Measurements from ENCODE around the gene BMP8B. TPM values are rescaled to one million over a fixed set of nuclear protein-coding genes. Genes with fewer than 3 reads are reported as not detected.

Gene BMP8B
- total and polyA plus RNA-seq, 2 donors (not counting 1 experiment from before 2014, with no cell fraction given), result 1.5 to 2.3 TPM

- H3K4me2 ChIP-seq (replicated peaks; ENCODE audit: low read depth, low read length, poor library complexity, severe bottlenecking), result no peak overlapping the region
- no peak overlapping the region for H2AFZ ChIP-seq (ENCODE audit: insufficient read depth, low read depth, low read length, poor library complexity, severe bottlenecking)
- DNase-seq (no peak), ATAC-seq (ENCODE audit: low read depth) (no peak)
- H4K20me1 ChIP-seq (ENCODE audit: control insufficient read depth, insufficient read depth, low read length, poor library complexity, severe bottlenecking), result no peaks in the 10 kb centered on the region
- H3K4me1 ChIP-seq (ENCODE audit: control insufficient read depth in 2 of 2, insufficient read depth in 2 of 2, low read length in 2 of 2), result no peaks in the 10 kb centered on the region
- Mint-ChIP-seq H3K9me3 (ENCODE audit: insufficient read depth) (no peaks in the 10 kb centered on the region), H3K27ac (no peak overlapping the region), H3K4me1 (no peaks in the 10 kb centered on the region), H3K4me3 (no peak overlapping the region), H3K27me3 (no peaks in the 10 kb centered on the region)
- H3K9me3 ChIP-seq (ENCODE audit: control extremely low read depth in 1 of 3, control insufficient read depth in 2 of 3, insufficient read depth in 1 of 3, low read length in 2 of 3), result no peaks in the 10 kb centered on the region
- no peak overlapping the region for H3K4me3 ChIP-seq (ENCODE audit: control extremely low read depth in 1 of 5, extremely low read depth in 1 of 5, insufficient read depth in 1 of 5, low read depth in 2 of 5, low read length in 4 of 5)
- intact Hi-C loops (cut with micrococcal nuclease), result no loop called here
- WGBS (ENCODE audit: insufficient coverage), result 100% methylated on average over 4 of the region's 9 CpGs
- TF ChIP-seq EZH2 (IDR thresholded peaks at IDR 0.05; ENCODE audit: borderline replicate concordance, insufficient read depth, low read depth, low read length, poor library complexity, severe bottlenecking) (no peak), CTCF (IDR thresholded peaks at IDR 0.05) (no peak)
- H3K27ac ChIP-seq (ENCODE audit: low read length in 2 of 2), result no peak overlapping the region
- POLR2A ChIA-PET, result no interaction called here
- H3K9ac ChIP-seq (ENCODE audit: low read length), result no peak overlapping the region
- no peaks in the 10 kb centered on the region for H3K27me3 ChIP-seq (replicated peaks in 1 of 4; ENCODE audit: control extremely low read depth in 1 of 4, control insufficient read depth in 3 of 4, insufficient read depth in 4 of 4, low read length in 3 of 4)
- peaks cover 5 to 72% of the 10 kb centered on the region in 2 experiments for H3K36me3 ChIP-seq (replicated peaks in 1 of 2; ENCODE audit: control extremely low read depth in 1 of 2, control insufficient read depth in 1 of 2, extremely low read depth in 1 of 2, insufficient read depth in 2 of 2, low read length in 1 of 2)
- CTCF ChIA-PET, result no interaction called here
- H3K79me2 ChIP-seq (ENCODE audit: control insufficient read depth, insufficient read depth, low read length), result no peaks in the 10 kb centered on the region
These were observed 32.6 kb downstream of the BMP8B start for GRCh38 chr1:39755965-39756659.

- H3K79me2 ChIP-seq (ENCODE audit: control insufficient read depth, insufficient read depth, low read length), result no peaks in the 10 kb centered on the region
- H3K36me3 ChIP-seq (replicated peaks in 1 of 2; ENCODE audit: control extremely low read depth in 1 of 2, control insufficient read depth in 1 of 2, extremely low read depth in 1 of 2, insufficient read depth in 2 of 2, low read length in 1 of 2), result peaks cover 7 to 83% of the 10 kb centered on the region in 2 experiments
- ChIA-PET POLR2A (no interaction called here), CTCF (no interaction called here)
- 93% methylated on average over 2 of the region's 2 CpGs for WGBS (ENCODE audit: insufficient coverage)
- no peak overlapping the region for H3K27ac Mint-ChIP-seq
- no peak overlapping the region for H2AFZ ChIP-seq (ENCODE audit: insufficient read depth, low read depth, low read length, poor library complexity, severe bottlenecking)
- H3K4me1 Mint-ChIP-seq, result no peaks in the 10 kb centered on the region
- H3K9ac ChIP-seq (ENCODE audit: low read length), result no peak overlapping the region
- H3K4me3 ChIP-seq (ENCODE audit: control extremely low read depth in 1 of 5, extremely low read depth in 1 of 5, insufficient read depth in 1 of 5, low read depth in 2 of 5, low read length in 4 of 5), result no peak overlapping the region
- H3K9me3 ChIP-seq (ENCODE audit: control extremely low read depth in 1 of 3, control insufficient read depth in 2 of 3, insufficient read depth in 1 of 3, low read length in 2 of 3), result no peaks in the 10 kb centered on the region
- H3K4me2 ChIP-seq (replicated peaks; ENCODE audit: low read depth, low read length, poor library complexity, severe bottlenecking), result no peak overlapping the region
- ATAC-seq (ENCODE audit: low read depth) (no peak), DNase-seq (no peak)
- no peaks in the 10 kb centered on the region for H3K27me3 ChIP-seq (replicated peaks in 1 of 4; ENCODE audit: control extremely low read depth in 1 of 4, control insufficient read depth in 3 of 4, insufficient read depth in 4 of 4, low read length in 3 of 4)
- H3K27me3 Mint-ChIP-seq, result no peaks in the 10 kb centered on the region
- H3K4me1 ChIP-seq (ENCODE audit: control insufficient read depth in 2 of 2, insufficient read depth in 2 of 2, low read length in 2 of 2), result no peaks in the 10 kb centered on the region
- no peak overlapping the region for H3K27ac ChIP-seq (ENCODE audit: low read length in 2 of 2)
- no peak overlapping the region for H3K4me3 Mint-ChIP-seq
- intact Hi-C loops (cut with micrococcal nuclease), result no loop called here
- TF ChIP-seq CTCF (IDR thresholded peaks at IDR 0.05) (no peak), EZH2 (IDR thresholded peaks at IDR 0.05; ENCODE audit: borderline replicate concordance, insufficient read depth, low read depth, low read length, poor library complexity, severe bottlenecking) (no peak)
- H4K20me1 ChIP-seq (ENCODE audit: control insufficient read depth, insufficient read depth, low read length, poor library complexity, severe bottlenecking), result no peaks in the 10 kb centered on the region
- no peaks in the 10 kb centered on the region for H3K9me3 Mint-ChIP-seq (ENCODE audit: insufficient read depth)
These were observed 33.7 kb downstream of the BMP8B start for GRCh38 chr1:39754906-39755504.

Measured in B cell (primary cell).